WTC11 (cell line): ENCODE measurements around the gene DNAH8. TPM values are rescaled to one million over a fixed set of nuclear protein-coding genes. Genes with fewer than 3 reads are reported as not detected.

Experiments used
- ATAC-seq: fragments of 200-7000 bp; cut with Tn5 transposase; 2 replicates; pipeline ENCODE4 v1.10.0; 2021; ENCODE audit warnings: mild to moderate bottlenecking, moderate library complexity
- CTCF ChIA-PET: fragments of 300-600 bp; sonication (Branson Sonifier 250); formaldehyde crosslinking; loops from one replicate; lab custom pipeline; 2021; ENCODE audit warnings: antibody characterized with exemption; lab: Charles Lee
- POLR2A ChIA-PET: fragments of 350-600 bp; sonication (Branson Sonifier 250); formaldehyde crosslinking; loops from one replicate; lab custom pipeline; 2021; ENCODE audit warnings: antibody characterized with exemption; lab: Charles Lee
- DNase-seq: peaks from one replicate; pipeline ENCODE4 v3.0.0; 2021; ENCODE audit warnings: low spot score
- H3K27ac Mint-ChIP-seq: 2 replicates; pipeline ENCODE4 v1.8.0; 2021; ENCODE audit warnings: mixed read lengths
- H3K27me3 Mint-ChIP-seq: 2 replicates; pipeline ENCODE4 v1.8.0; 2021; ENCODE audit warnings: low read depth, mild to moderate bottlenecking, moderate library complexity, mixed read lengths
- H3K36me3 Mint-ChIP-seq: 2 replicates; pipeline ENCODE4 v1.8.0; 2021; ENCODE audit warnings: mixed read lengths
- H3K4me1 Mint-ChIP-seq: 2 replicates; pipeline ENCODE4 v1.8.0; 2022; ENCODE audit warnings: mixed read lengths
- H3K4me3 Mint-ChIP-seq: 2 replicates; pipeline ENCODE4 v1.8.0; 2021; ENCODE audit warnings: mild to moderate bottlenecking, moderate library complexity, mixed read lengths
- H3K9me3 Mint-ChIP-seq: 2 replicates; pipeline ENCODE4 v1.8.0; 2021; ENCODE audit warnings: mixed read lengths
- ATF2 ChIP-seq: sonication (generic); formaldehyde crosslinking; IDR thresholded peaks from 2 replicates; pipeline ENCODE4 v1.8.1; 2022; ENCODE audit warnings: low read depth, missing genetic modification reagents, borderline replicate concordance
- E2F1 ChIP-seq: sonication (generic); formaldehyde crosslinking; IDR thresholded peaks from 2 replicates; pipeline ENCODE4 v1.8.0; 2022; ENCODE audit warnings: mild to moderate bottlenecking, missing genetic modification reagents
- E2F4 ChIP-seq: sonication (generic); formaldehyde crosslinking; IDR thresholded peaks from 2 replicates; pipeline ENCODE4 v1.8.1; 2022; ENCODE audit warnings: low read depth, mild to moderate bottlenecking, moderate library complexity, missing genetic modification reagents, borderline replicate concordance
- ELF4 ChIP-seq: sonication (generic); formaldehyde crosslinking; IDR thresholded peaks from 2 replicates; pipeline ENCODE4 v1.8.1; 2022; ENCODE audit warnings: low read depth, mild to moderate bottlenecking, moderate library complexity, missing genetic modification reagents
- ERG ChIP-seq: fragments of 250-450 bp; sonication (Bioruptor Pico); IDR thresholded peaks from 2 replicates; pipeline ENCODE4 v1.8.0; 2021; ENCODE audit warnings: mild to moderate bottlenecking
- ETV6 ChIP-seq: sonication (generic); formaldehyde crosslinking; IDR thresholded peaks from 2 replicates; pipeline ENCODE4 v1.8.1; 2022; ENCODE audit warnings: mild to moderate bottlenecking, missing genetic modification reagents
- IRF1 ChIP-seq: sonication (generic); formaldehyde crosslinking; IDR thresholded peaks from 2 replicates; pipeline ENCODE4 v1.8.0; 2023; ENCODE audit warnings: missing genetic modification reagents
- JUN ChIP-seq: sonication (generic); formaldehyde crosslinking; IDR thresholded peaks from 2 replicates; pipeline ENCODE4 v1.8.0; 2023; ENCODE audit warnings: mild to moderate bottlenecking, missing genetic modification reagents
- MAX ChIP-seq: sonication (generic); formaldehyde crosslinking; IDR thresholded peaks from 2 replicates; pipeline ENCODE4 v1.8.0; 2022; ENCODE audit warnings: mild to moderate bottlenecking, missing genetic modification reagents
- MXD4 ChIP-seq: fragments of 250-450 bp; sonication (Bioruptor Pico); IDR thresholded peaks from 2 replicates; pipeline ENCODE4 v1.8.0; 2021; ENCODE audit warnings: mild to moderate bottlenecking, moderate library complexity, borderline replicate concordance
- PRDM15 ChIP-seq: sonication (generic); formaldehyde crosslinking; IDR thresholded peaks from 2 replicates; pipeline ENCODE4 v1.8.0; 2022; ENCODE audit warnings: missing genetic modification reagents
- TEAD1 ChIP-seq: sonication (generic); formaldehyde crosslinking; IDR thresholded peaks from 2 replicates; pipeline ENCODE4 v1.8.0; 2022; ENCODE audit warnings: mild to moderate bottlenecking, missing genetic modification reagents
- USF1 ChIP-seq: sonication (generic); formaldehyde crosslinking; IDR thresholded peaks from 2 replicates; pipeline ENCODE4 v1.8.0; 2022; ENCODE audit warnings: mild to moderate bottlenecking, missing genetic modification reagents
- ZNF219 ChIP-seq: sonication (generic); formaldehyde crosslinking; IDR thresholded peaks from 2 replicates; pipeline ENCODE4 v1.8.0; 2023; ENCODE audit warnings: missing genetic modification reagents, mild to moderate bottlenecking, borderline replicate concordance
- ZNF281 ChIP-seq: sonication (generic); formaldehyde crosslinking; IDR thresholded peaks from 2 replicates; pipeline ENCODE4 v1.8.0; 2023; ENCODE audit warnings: mild to moderate bottlenecking, missing genetic modification reagents
- ZNF396 ChIP-seq: fragments of 250-450 bp; sonication (Bioruptor Pico); IDR thresholded peaks from 2 replicates; pipeline ENCODE4 v1.8.0; 2021; ENCODE audit warnings: mild to moderate bottlenecking, moderate library complexity, borderline replicate concordance
- ZNF416 ChIP-seq: fragments of 250-450 bp; sonication (Bioruptor Pico); IDR thresholded peaks from 2 replicates; pipeline ENCODE4 v1.9.0; 2021; ENCODE audit warnings: mild to moderate bottlenecking, inconsistent platforms
- ZNF671 ChIP-seq: fragments of 250-450 bp; sonication (Bioruptor Pico); IDR thresholded peaks from 2 replicates; pipeline ENCODE4 v1.8.0; 2021; ENCODE audit warnings: mild to moderate bottlenecking
- total RNA-seq: library from RNA; stranded (reverse); gene quantifications from 3 replicates; pipeline ENCODE4 v1.2.3, GENCODE V29; 2021

Gene DNAH8
- total RNA-seq, 1 experiment from 2014 or later = 0.02 TPM

GRCh38 chr6:39043776-39044175 is 328.7 kb downstream of the DNAH8 start:
- Mint-ChIP-seq H3K4me1 (0 out of 2 replicates have a peak, but pooled peaks cover 3% of the 10 kb centered on the region), H3K4me3 (no peak overlapping the region), H3K27ac (no peak overlapping the region), H3K9me3 (no peaks in the 10 kb centered on the region), H3K27me3 (peaks cover 35% of the 10 kb centered on the region), H3K36me3 (no peaks in the 10 kb centered on the region)
- TF ChIP-seq ATF2 (no peak), TEAD1 (CRISPR knock-in tag) (no peak), ZNF671 (CRISPR knock-in tag) (no peak), USF1 (no peak), ZNF396 (CRISPR knock-in tag) (no peak), ZNF416 (no peak), PRDM15 (no peak), E2F1 (CRISPR knock-in tag) (no peak), JUN (CRISPR knock-in tag) (no peak), IRF1 (CRISPR knock-in tag) (no peak), MXD4 (CRISPR knock-in tag) (no peak), MAX (CRISPR knock-in tag) (no peak), ELF4 (no peak), ETV6 (CRISPR knock-in tag) (no peak), ZNF219 (CRISPR knock-in tag) (no peak), ZNF281 (CRISPR knock-in tag) (no peak), ERG (CRISPR knock-in tag) (no peak), E2F4 (CRISPR knock-in tag) (no peak)
- DNase-seq = no peak
- no peak for ATAC-seq
- CTCF ChIA-PET = interaction anchor here (1.4 to 2.7 kb wide), 3 partner anchors 15 to 47 kb away, joined by 4 to 10 read pairs (median 10); no protein-coding TSS in a partner anchor
- POLR2A ChIA-PET = interaction anchor here (1.0 kb wide), 1 partner anchor 18 kb away, joined by 3 read pairs; no protein-coding TSS in a partner anchor
